Measurements from ENCODE around the gene PAK4. TPM values are rescaled to one million over a fixed set of nuclear protein-coding genes. Genes with fewer than 3 reads are reported as not detected.

Gene PAK4
- total and polyA plus RNA-seq, 2 donors from 2014 or later, result 52.5 to 55.6 TPM

GRCh38 chr19:39197808-39198207, 72.2 kb downstream of the PAK4 start:
- intact Hi-C loops (cut with DNase I), result no loop called here

GRCh38 chr19:39199025-39199424, 73.4 kb downstream of the PAK4 start:
- Histone ChIP-seq H3K4me1 (ENCODE audit: control insufficient read depth in 2 of 3, insufficient read depth in 2 of 3, low read depth in 1 of 3, low read length in 3 of 3) (peaks cover 0 to 7% (median 0%) of the 10 kb centered on the region in 3 donors), H3K4me3 (ENCODE audit: low read length in 3 of 3) (no peak overlapping the region), H3K27me3 (ENCODE audit: control insufficient read depth, insufficient read depth, low read length) (peaks cover 4% of the 10 kb centered on the region), H3K9me3 (ENCODE audit: control insufficient read depth in 2 of 3, insufficient read depth in 1 of 3, low read length in 3 of 3) (no peaks in the 10 kb centered on the region), H3K36me3 (ENCODE audit: control insufficient read depth in 2 of 3, insufficient read depth in 3 of 3, low read length in 3 of 3) (no peaks in the 10 kb centered on the region), H3K27ac (ENCODE audit: low read depth in 2 of 2, low read length in 2 of 2) (no peak overlapping the region), H3K9ac (ENCODE audit: low read length in 3 of 3) (no peak overlapping the region)
- peak; percentile 90 to 92 (median 92) for DNase-seq
- no peak for FAIRE-seq
- TF ChIP-seq, protein P1, sequence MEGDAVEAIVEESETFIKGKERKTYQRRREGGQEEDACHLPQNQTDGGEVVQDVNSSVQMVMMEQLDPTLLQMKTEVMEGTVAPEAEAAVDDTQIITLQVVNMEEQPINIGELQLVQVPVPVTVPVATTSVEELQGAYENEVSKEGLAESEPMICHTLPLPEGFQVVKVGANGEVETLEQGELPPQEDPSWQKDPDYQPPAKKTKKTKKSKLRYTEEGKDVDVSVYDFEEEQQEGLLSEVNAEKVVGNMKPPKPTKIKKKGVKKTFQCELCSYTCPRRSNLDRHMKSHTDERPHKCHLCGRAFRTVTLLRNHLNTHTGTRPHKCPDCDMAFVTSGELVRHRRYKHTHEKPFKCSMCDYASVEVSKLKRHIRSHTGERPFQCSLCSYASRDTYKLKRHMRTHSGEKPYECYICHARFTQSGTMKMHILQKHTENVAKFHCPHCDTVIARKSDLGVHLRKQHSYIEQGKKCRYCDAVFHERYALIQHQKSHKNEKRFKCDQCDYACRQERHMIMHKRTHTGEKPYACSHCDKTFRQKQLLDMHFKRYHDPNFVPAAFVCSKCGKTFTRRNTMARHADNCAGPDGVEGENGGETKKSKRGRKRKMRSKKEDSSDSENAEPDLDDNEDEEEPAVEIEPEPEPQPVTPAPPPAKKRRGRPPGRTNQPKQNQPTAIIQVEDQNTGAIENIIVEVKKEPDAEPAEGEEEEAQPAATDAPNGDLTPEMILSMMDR (IDR thresholded peaks at IDR 0.05; ENCODE audit: borderline replicate concordance, extremely low read depth, insufficient read depth), result no peak
- intact Hi-C loops (cut with DNase I), result no loop called here

More at GRCh38 chr19:39197808-39198207, 72.2 kb downstream of the PAK4 start:
- H3K9ac ChIP-seq (ENCODE audit: low read length in 3 of 3), result no peak overlapping the region
- H3K4me3 ChIP-seq (ENCODE audit: low read length in 3 of 3), result no peak overlapping the region
- no peaks in the 10 kb centered on the region for H3K36me3 ChIP-seq (ENCODE audit: control insufficient read depth in 2 of 3, insufficient read depth in 3 of 3, low read length in 3 of 3)
- no peaks in the 10 kb centered on the region for H3K9me3 ChIP-seq (ENCODE audit: control insufficient read depth in 2 of 3, insufficient read depth in 1 of 3, low read length in 3 of 3)
- TF ChIP-seq, protein P1 (IDR thresholded peaks at IDR 0.05; ENCODE audit: borderline replicate concordance, extremely low read depth, insufficient read depth), result no peak
- peaks cover 0 to 7% (median 0%) of the 10 kb centered on the region in 3 donors for H3K4me1 ChIP-seq (ENCODE audit: control insufficient read depth in 2 of 3, insufficient read depth in 2 of 3, low read depth in 1 of 3, low read length in 3 of 3)
- no peak overlapping the region for H3K27ac ChIP-seq (ENCODE audit: low read depth in 2 of 2, low read length in 2 of 2)
- H3K27me3 ChIP-seq (ENCODE audit: control insufficient read depth, insufficient read depth, low read length), result peaks cover 4% of the 10 kb centered on the region
- DNase-seq (no peak), FAIRE-seq (no peak)

DNA sequence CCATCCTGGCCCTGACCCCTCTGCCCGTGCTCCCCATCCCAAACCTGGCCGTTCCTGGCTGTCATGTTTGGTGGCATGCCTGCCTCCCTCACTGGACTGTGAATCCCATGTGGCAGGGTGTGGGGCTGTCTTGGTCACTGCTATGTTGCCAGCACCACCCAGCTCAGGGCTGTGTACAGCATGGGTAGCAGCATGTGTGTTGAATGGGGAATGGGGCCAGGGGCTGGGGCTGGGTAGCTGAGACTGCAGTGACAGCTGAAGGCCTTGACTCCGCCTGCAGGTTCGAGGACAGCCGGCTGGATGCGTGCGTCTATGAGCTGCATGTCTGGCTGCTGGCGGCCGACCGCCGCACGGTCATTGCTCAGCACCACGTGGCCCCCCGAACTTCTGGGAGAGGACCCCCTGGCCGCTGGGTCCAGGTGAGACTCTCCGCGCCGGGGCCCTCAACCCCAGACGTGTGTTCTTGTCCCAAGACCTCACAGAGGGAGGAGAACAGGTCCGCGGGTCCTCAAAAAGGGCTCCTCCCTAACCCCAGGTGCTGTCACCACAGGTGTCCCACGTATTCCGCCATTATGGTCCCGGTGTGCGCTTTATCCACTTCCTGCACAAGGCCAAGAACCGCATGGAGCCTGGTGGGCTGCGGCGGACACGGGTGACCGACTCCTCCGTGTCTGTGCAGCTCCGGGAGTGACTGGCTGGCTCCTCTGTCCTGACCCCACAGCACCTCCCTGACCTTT, 74.6 kb downstream of the PAK4 start:
- no peak for FAIRE-seq
- intact Hi-C loops (cut with DNase I), result no loop called here
- H3K27ac ChIP-seq (ENCODE audit: low read depth in 2 of 2, low read length in 2 of 2), result no peak overlapping the region
- no peak overlapping the region for H3K4me3 ChIP-seq (ENCODE audit: low read length in 3 of 3)
- H3K27me3 ChIP-seq (ENCODE audit: control insufficient read depth, insufficient read depth, low read length), result peaks cover 6% of the 10 kb centered on the region
- peaks cover 0 to 7% (median 0%) of the 10 kb centered on the region in 3 donors for H3K4me1 ChIP-seq (ENCODE audit: control insufficient read depth in 2 of 3, insufficient read depth in 2 of 3, low read depth in 1 of 3, low read length in 3 of 3)
- no peak for DNase-seq
- no peak overlapping the region for H3K9ac ChIP-seq (ENCODE audit: low read length in 3 of 3)
- TF ChIP-seq, protein P1 (IDR thresholded peaks at IDR 0.05; ENCODE audit: borderline replicate concordance, extremely low read depth, insufficient read depth), result no peak
- no peaks in the 10 kb centered on the region for H3K9me3 ChIP-seq (ENCODE audit: control insufficient read depth in 2 of 3, insufficient read depth in 1 of 3, low read length in 3 of 3)
- H3K36me3 ChIP-seq (ENCODE audit: control insufficient read depth in 2 of 3, insufficient read depth in 3 of 3, low read length in 3 of 3), result no peaks in the 10 kb centered on the region
